NCI-H2227 treated with DMSO at 0.1 percent for 48 hours (cell line): Measurements from ENCODE around the gene IL4I1.

Experiments used
- DNase-seq: peaks from one replicate; lab custom pipeline; 2025; lab: John Stamatoyannopoulos, UW

Gene IL4I1

GRCh38 chr19:49877879-49878743 lies 18.6 kb downstream of the IL4I1 start:
- DNase-seq = peak; percentile 92

GRCh38 chr19:49877020-49877878 lies 19.4 kb downstream of the IL4I1 start, which contains the start of the genes AKT1S1 and TBC1D17:
AKT1S1 (minus strand) TSS chr19:49877355; CDS start chr19:49873295, 4,060 bp downstream.
TBC1D17 (plus strand) TSS chr19:49877702; CDS start chr19:49877724, 22 bp downstream.
- DNase-seq = peak; percentile 94

- peak; percentile 94 for DNase-seq
These were observed 20.2 kb downstream of the IL4I1 start for GRCh38 chr19:49876422-49877019.

- peak; percentile 27 for DNase-seq
These were observed 20.7 kb downstream of the IL4I1 start for GRCh38 chr19:49875857-49876421.

- DNase-seq = no peak
These were observed 21.5 kb downstream of the IL4I1 start for GRCh38 chr19:49875177-49875576.

GRCh38 chr19:49874503-49875157 lies 22.1 kb downstream of the IL4I1 start:
- no peak for DNase-seq

- DNase-seq = no peak
These were observed 22.9 kb downstream of the IL4I1 start for GRCh38 chr19:49873834-49874233.

GRCh38 chr19:49873129-49873521 lies 23.6 kb downstream of the IL4I1 start:
- DNase-seq = no peak

- DNase-seq = no peak
These were observed 24.2 kb downstream of the IL4I1 start for GRCh38 chr19:49872245-49873128.

- DNase-seq = no peak
These were observed 25.2 kb downstream of the IL4I1 start for GRCh38 chr19:49871349-49871985.

- no peak for DNase-seq
These were observed 26.3 kb downstream of the IL4I1 start for GRCh38 chr19:49870309-49870901.

GRCh38 chr19:49869484-49870308 lies 27.0 kb downstream of the IL4I1 start:
- DNase-seq = peak; percentile 96

GRCh38 chr19:49869009-49869483 lies 27.6 kb downstream of the IL4I1 start:
- no peak for DNase-seq

GRCh38 chr19:49866933-49867782 lies 29.5 kb downstream of the IL4I1 start, which contains the start of gene PNKP:
PNKP (minus strand) TSS chr19:49867576; CDS start chr19:49867204, 372 bp downstream.
- DNase-seq = peak; percentile 87

GRCh38 chr19:49864890-49865289 lies 31.8 kb downstream of the IL4I1 start:
- no peak for DNase-seq

- DNase-seq = no peak
These were observed 32.8 kb downstream of the IL4I1 start for GRCh38 chr19:49863935-49864320.

- no peak for DNase-seq
These were observed 33.3 kb downstream of the IL4I1 start for GRCh38 chr19:49863254-49863934.
